DND-41 (cell line): Measurements from ENCODE around the gene UNC5C.

Experiments used
- ATAC-seq: fragments of 200-7000 bp; cut with Tn5 transposase; 3 replicates; pipeline ENCODE4 v1.9.1; 2021; ENCODE audit warnings: low read depth; ENCODE audit not compliant: insufficient read depth
- DNase-seq: peaks from one replicate; pipeline ENCODE4 v3.0.0-alpha.2; 2020
- H2AFZ ChIP-seq: 2 replicates; pipeline ENCODE4 v1.6.0; 2012; ENCODE audit warnings: low read depth, low read length
- H3K27ac ChIP-seq: 2 replicates; pipeline ENCODE4 v1.5.1; 2012; ENCODE audit warnings: low read length, inconsistent platforms
- H3K27me3 ChIP-seq: fragments of 200-600 bp; sonication (generic); 2 replicates; pipeline ENCODE4 v1.6.0; 2012; ENCODE audit warnings: low read length, mild to moderate bottlenecking, inconsistent platforms; ENCODE audit not compliant: insufficient read depth, poor library complexity
- H3K36me3 ChIP-seq: 2 replicates; pipeline ENCODE4 v1.5.1; 2012; ENCODE audit warnings: low read length, inconsistent platforms; ENCODE audit not compliant: insufficient read depth
- H3K4me1 ChIP-seq: 2 replicates; pipeline ENCODE4 v1.5.1; 2012; ENCODE audit warnings: mild to moderate bottlenecking, low read length; ENCODE audit not compliant: insufficient read depth
- H3K4me2 ChIP-seq: 2 replicates; pipeline ENCODE4 v1.6.0; 2012; ENCODE audit warnings: mild to moderate bottlenecking, moderate library complexity, low read length, inconsistent platforms; ENCODE audit not compliant: insufficient read depth
- H3K4me3 ChIP-seq, 2 experiments: fragments of 200-600 bp in 1 of 2; shearing (Covaris generic) in 1 of 2; 2 replicates each; pipeline ENCODE4 v1.5.1; 2012 to 2016; ENCODE audit warnings: inconsistent platforms in 2 of 2, low read length in 2 of 2, mild to moderate bottlenecking in 2 of 2, low read depth in 1 of 2, moderate library complexity in 1 of 2
- H3K79me2 ChIP-seq: 2 replicates; pipeline ENCODE4 v1.6.0; 2012; ENCODE audit warnings: low read length, inconsistent platforms; ENCODE audit not compliant: insufficient read depth
- H3K9ac ChIP-seq: 2 replicates; pipeline ENCODE4 v1.6.0; 2012; ENCODE audit warnings: low read depth, mild to moderate bottlenecking, inconsistent platforms, low read length, moderate library complexity
- H3K9me3 ChIP-seq: 2 replicates; pipeline ENCODE4 v1.5.1; 2012; ENCODE audit warnings: low read length, moderate library complexity, mild to moderate bottlenecking, inconsistent platforms; ENCODE audit not compliant: insufficient read depth, severe bottlenecking
- H4K20me1 ChIP-seq: 2 replicates; pipeline ENCODE4 v1.6.0; 2012; ENCODE audit warnings: low read length; ENCODE audit not compliant: insufficient read depth
- CTCF ChIP-seq: IDR thresholded peaks from 2 replicates; pipeline ENCODE4 v1.5.1; 2012; ENCODE audit warnings: borderline replicate concordance, low read length, moderate library complexity, mild to moderate bottlenecking; ENCODE audit not compliant: poor library complexity, severe bottlenecking; ENCODE audit errors: extremely low read depth
- EZH2 ChIP-seq: IDR thresholded peaks from 3 replicates; pipeline ENCODE4 v1.6.1; 2012; ENCODE audit warnings: borderline replicate concordance, low read depth, mild to moderate bottlenecking, moderate library complexity, low read length, inconsistent platforms; ENCODE audit not compliant: severe bottlenecking

UNC5C gene

DNA sequence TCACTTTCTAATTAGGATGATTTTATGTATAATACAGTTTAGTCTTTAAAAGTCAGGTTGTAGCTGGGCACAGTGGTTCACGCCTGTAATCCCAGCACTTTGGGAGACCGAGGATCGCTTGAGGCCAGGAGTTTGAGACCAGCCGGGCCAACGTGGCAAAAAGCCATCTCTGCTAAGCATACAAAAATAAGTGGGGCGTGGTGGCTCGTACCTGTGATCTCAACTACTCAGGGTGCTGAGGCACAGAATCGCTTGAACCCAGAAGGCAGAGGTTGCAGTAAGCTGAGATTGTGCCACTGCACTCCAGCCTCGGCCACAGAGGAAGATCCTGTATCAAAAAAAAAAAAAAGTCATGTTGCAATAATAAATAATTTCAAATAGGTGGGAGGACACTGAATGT is 426.8 kb downstream of the UNC5C start:
- H2AFZ ChIP-seq = no peak overlapping the region
- no peaks in the 10 kb centered on the region; the same call in 1 of the 2 replicates for H3K79me2 ChIP-seq

GRCh38 chr4:95120456-95120855 is 428.3 kb downstream of the UNC5C start:
- Histone ChIP-seq H4K20me1 (no peaks in the 10 kb centered on the region), H3K4me2 (no peak overlapping the region), H3K27ac (no peak overlapping the region), H3K9ac (no peak overlapping the region), H3K79me2 (no peaks in the 10 kb centered on the region), H3K27me3 (no peaks in the 10 kb centered on the region), H3K9me3 (no peaks in the 10 kb centered on the region), H3K4me3 (no peak overlapping the region), H3K36me3 (peaks cover 68% of the 10 kb centered on the region), H3K4me1 (no peaks in the 10 kb centered on the region), H2AFZ (no peak overlapping the region)
- TF ChIP-seq CTCF (no peak), EZH2 (no peak)
- DNase-seq (no peak), ATAC-seq (no peak)

More for the DNA sequence above, 426.8 kb downstream of the UNC5C start:
- DNase-seq (no peak), ATAC-seq (no peak)
- no peak overlapping the region for H3K27ac ChIP-seq
- peaks cover 66% of the 10 kb centered on the region for H3K36me3 ChIP-seq
- no peaks in the 10 kb centered on the region for H4K20me1 ChIP-seq
- TF ChIP-seq CTCF (no peak), EZH2 (no peak)
- no peak overlapping the region for H3K4me2 ChIP-seq
- no peak overlapping the region for H3K4me3 ChIP-seq
- no peaks in the 10 kb centered on the region for H3K4me1 ChIP-seq
- H3K27me3 ChIP-seq = no peaks in the 10 kb centered on the region
- no peak overlapping the region for H3K9ac ChIP-seq
- no peaks in the 10 kb centered on the region for H3K9me3 ChIP-seq

GRCh38 chr4:95118497-95118896 is 430.3 kb downstream of the UNC5C start:
- ATAC-seq (no peak), DNase-seq (no peak)
- H3K36me3 ChIP-seq = peaks cover 75% of the 10 kb centered on the region
- H3K27ac ChIP-seq = no peak overlapping the region
- no peaks in the 10 kb centered on the region for H3K27me3 ChIP-seq
- no peak overlapping the region for H3K9ac ChIP-seq
- peaks cover 2% of the 10 kb centered on the region for H3K79me2 ChIP-seq
- H3K4me1 ChIP-seq = no peaks in the 10 kb centered on the region
- no peak overlapping the region for H3K4me3 ChIP-seq
- H3K9me3 ChIP-seq = no peaks in the 10 kb centered on the region
- H2AFZ ChIP-seq = no peak overlapping the region
- no peak for TF ChIP-seq CTCF
- no peak for TF ChIP-seq EZH2
- H3K4me2 ChIP-seq = no peak overlapping the region
- H4K20me1 ChIP-seq = no peaks in the 10 kb centered on the region

DNA sequence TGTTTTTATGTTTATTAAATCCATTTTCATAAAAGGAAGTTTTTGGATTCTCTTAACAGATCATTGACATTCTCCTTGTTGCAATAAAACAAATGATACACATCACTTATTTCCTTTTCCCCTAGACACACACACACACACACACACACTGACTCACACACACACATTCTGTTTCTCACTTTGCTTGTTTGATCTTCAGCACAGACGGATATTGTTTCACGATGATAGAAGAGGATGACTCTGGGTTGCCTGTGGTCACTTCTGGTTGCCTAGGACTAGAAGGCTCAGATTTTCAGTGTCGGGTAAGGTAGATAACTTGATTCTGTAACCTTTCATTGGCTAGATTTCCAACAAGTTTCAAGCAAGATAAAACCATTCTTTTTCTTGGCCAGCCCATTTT is 434.3 kb downstream of the UNC5C start:
- H3K27ac ChIP-seq = no peak overlapping the region
- H3K36me3 ChIP-seq = peaks cover 88% of the 10 kb centered on the region
- TF ChIP-seq EZH2 = no peak
- no peak for TF ChIP-seq CTCF
- no peak overlapping the region for H2AFZ ChIP-seq
- no peak overlapping the region for H3K4me3 ChIP-seq
- H3K4me2 ChIP-seq = no peak overlapping the region
- H3K9ac ChIP-seq = no peak overlapping the region
- H3K4me1 ChIP-seq = no peaks in the 10 kb centered on the region
- ATAC-seq (no peak), DNase-seq (no peak)
- no peaks in the 10 kb centered on the region for H3K27me3 ChIP-seq
- no peaks in the 10 kb centered on the region for H3K9me3 ChIP-seq
- peaks cover 3% of the 10 kb centered on the region; the same call in 1 of the 2 replicates for H4K20me1 ChIP-seq
- H3K79me2 ChIP-seq = peaks cover 15% of the 10 kb centered on the region
